HFF-Myc (cell line): Measurements from ENCODE around the gene HMGN2.

ENCODE experiments used
- DNase-seq: peaks from one replicate; pipeline ENCODE4 v3.0.0-alpha.2; 2011; ENCODE audit warnings: low read depth; ENCODE audit errors: extremely low read depth
- H3K4me3 ChIP-seq: replicated peaks from 2 replicates; pipeline ENCODE4 v1.5.1; 2011; ENCODE audit warnings: low read depth, mild to moderate bottlenecking, control low read depth, low read length
- TF ChIP-seq, protein P1 (sequence below): IDR thresholded peaks from 2 replicates; pipeline ENCODE4 v1.5.1; 2012; ENCODE audit warnings: mild to moderate bottlenecking, low read depth, low read length, control low read depth; ENCODE audit errors: missing control alignments

Gene HMGN2

DNA sequence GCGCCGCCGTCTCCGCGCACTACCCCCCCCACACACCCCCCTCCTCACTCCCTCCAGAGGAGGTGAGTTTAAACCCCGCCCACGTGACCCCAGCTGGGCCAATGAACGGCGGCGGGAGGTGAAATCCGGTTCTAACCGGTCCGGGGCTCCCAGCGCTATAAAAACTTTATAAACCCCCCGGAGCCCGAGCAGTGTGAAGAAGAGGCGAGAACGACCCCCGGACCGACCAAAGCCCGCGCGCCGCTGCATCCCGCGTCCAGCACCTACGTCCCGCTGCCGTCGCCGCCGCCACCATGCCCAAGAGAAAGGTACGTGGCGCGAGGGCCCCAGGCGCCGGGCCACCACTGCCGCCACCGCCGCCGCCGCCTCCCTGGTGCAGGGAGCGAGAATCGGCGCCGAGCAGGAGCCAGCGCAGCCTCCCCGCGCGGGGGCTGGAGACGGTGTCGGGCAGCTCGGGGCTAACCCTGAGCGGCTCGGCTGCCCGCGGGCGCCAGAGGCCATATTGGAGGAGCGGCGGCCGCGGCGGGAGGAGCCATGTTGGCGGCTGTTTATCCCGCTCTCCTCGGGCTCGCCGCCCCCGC, at the start of gene HMGN2:
Gene HMGN2 (plus strand): TSS at position 121 of the 581 bp plus-strand sequence. CDS start 173 bp downstream, at position 294.
- peak within 1 kb of the TSS; percentile 58 for H3K4me3 ChIP-seq
- DNase-seq: peak; percentile 53
- TF ChIP-seq, protein P1, sequence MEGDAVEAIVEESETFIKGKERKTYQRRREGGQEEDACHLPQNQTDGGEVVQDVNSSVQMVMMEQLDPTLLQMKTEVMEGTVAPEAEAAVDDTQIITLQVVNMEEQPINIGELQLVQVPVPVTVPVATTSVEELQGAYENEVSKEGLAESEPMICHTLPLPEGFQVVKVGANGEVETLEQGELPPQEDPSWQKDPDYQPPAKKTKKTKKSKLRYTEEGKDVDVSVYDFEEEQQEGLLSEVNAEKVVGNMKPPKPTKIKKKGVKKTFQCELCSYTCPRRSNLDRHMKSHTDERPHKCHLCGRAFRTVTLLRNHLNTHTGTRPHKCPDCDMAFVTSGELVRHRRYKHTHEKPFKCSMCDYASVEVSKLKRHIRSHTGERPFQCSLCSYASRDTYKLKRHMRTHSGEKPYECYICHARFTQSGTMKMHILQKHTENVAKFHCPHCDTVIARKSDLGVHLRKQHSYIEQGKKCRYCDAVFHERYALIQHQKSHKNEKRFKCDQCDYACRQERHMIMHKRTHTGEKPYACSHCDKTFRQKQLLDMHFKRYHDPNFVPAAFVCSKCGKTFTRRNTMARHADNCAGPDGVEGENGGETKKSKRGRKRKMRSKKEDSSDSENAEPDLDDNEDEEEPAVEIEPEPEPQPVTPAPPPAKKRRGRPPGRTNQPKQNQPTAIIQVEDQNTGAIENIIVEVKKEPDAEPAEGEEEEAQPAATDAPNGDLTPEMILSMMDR: no peak

DNA sequence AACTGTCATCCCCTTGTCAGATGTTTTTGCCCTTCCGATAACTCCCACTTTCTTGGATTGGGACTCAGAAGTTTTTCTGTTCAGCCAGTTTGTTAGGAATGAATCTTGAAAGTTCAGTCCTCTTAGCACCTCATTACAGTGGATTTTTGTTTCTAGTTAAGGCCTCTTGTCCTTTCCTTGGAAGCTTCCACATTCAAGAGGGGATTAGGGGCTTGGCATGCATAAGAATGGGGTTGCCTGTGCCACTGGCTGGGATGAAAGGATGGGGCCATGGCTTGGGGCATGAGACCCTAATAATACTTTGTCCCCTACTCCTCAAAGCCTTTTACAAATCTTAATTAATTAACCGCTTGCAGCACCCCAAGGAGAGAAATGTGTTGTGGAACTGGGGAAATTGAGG, 42.5 kb upstream of the HMGN2 start:
- no peak overlapping the region for H3K4me3 ChIP-seq
- no peak for DNase-seq
- TF ChIP-seq, protein P1: no peak

DNA sequence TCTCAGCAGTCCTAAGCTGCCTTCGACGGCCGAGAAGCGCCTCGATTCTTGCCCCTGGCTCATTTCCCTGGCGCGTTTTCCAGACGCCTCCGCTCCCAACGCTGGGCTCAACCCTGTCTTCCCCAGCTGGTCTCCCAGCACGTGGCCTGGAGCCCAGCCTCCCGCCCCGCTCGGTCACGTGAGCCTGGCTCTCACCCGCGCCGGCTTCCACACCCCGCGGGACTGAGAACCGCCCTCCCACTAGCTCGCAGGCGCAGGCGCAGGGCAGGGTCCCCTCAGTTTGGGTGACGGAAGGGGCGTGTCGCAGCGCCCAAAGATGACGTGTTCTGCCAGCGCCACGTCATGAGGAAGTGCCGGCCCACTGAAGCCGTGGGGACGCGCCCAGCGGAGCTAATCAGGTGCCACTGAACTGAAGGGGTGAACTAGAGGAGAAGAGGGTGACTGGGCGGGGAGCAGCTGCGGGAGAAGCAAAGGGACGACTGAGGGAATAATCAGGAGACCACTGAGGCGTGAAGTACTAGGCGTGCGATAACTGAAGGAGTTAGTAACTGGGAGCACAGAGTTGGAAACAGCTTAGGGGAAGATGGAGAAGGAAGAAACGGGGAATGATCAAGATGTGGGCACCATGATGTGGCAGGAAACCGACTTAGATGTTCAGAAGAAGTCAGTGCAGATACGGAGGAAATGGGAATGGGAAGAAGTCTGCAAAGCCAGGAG, 40.1 kb upstream of the HMGN2 start, which contains the start of gene DHDDS:
Gene DHDDS (plus strand): TSS at position 343 of the 717 bp plus-strand sequence. CDS start 625 bp downstream, outside the sequence.
- TF ChIP-seq, protein P1: no peak
- peak; percentile 89 for DNase-seq
- H3K4me3 ChIP-seq: peak within 1 kb of the TSS; percentile 77

DNA sequence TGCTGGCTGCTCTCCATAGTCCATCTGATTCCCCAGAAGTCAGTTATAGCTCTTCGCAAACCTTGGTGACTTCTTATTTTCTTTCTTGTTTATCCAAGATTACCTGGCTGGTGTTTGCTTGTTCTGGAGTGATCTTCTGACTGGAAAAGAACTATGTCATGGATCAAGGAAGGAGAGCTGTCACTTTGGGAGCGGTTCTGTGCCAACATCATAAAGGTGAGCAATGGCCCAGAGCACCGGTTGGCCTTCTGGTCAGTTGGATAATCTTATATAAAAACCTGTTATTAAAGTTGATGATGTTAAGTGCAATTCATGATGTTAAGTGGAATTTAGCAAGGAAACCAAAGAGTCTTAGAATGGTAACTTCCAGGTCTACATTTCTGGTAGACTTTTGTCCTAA, 39.4 kb upstream of the HMGN2 start:
- no peak for DNase-seq
- H3K4me3 ChIP-seq: peak overlapping the region; percentile 77
- TF ChIP-seq, protein P1: no peak

DNA sequence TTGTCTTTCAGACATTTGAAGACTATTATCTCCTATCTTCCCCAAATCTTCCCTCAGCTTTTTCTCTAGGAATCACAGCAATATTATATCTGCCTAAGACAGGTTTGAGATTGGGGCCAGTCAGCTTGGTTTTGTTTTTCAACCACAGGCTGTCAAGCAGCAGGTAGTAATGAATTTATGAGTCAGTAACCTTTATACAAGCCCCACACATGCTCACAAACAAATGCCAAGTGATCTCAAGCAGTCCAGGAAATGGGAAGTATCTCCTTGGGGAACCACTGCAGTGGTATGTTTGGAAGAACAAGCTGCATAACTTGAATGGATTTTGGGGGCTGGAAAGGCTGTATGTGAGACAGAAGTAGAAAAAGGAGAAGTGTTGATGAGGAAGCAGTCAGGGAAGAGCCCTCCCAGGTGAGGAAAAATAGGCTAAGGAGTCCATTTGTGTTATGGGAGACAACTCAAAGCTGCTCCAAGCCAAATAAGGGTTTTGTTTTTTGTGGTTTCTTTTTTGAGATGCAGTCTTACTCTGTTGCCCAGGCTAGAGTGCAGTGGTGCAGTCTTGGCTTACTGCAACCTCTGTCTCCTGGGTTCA, 38.0 kb upstream of the HMGN2 start:
- TF ChIP-seq, protein P1: no peak
- DNase-seq: no peak
- no peak overlapping the region for H3K4me3 ChIP-seq

DNA sequence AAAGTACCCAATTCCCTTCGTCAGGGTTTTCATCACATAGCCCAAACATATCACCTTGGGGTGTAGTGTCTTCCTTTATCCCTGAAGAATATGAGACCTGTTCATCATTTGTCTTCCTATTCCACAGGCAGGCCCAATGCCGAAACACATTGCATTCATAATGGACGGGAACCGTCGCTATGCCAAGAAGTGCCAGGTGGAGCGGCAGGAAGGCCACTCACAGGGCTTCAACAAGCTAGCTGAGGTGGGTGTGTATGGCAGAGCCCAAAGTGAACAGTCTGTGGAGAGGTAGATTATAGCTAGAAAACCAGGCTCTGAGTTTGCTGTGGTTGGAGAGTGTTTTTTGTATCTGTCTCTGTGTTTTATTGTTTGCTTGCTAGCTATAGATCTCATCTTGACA, 34.2 kb upstream of the HMGN2 start:
- TF ChIP-seq, protein P1: no peak
- no peak for DNase-seq
- no peak overlapping the region for H3K4me3 ChIP-seq
